Adrenal gland (tissue), 12 donors: ENCODE measurements around the gene LHPP. TPM values are rescaled to one million over a fixed set of nuclear protein-coding genes. Genes with fewer than 3 reads are reported as not detected.

Experiments used
- DNase-seq, 7 donors: peaks; one replicate each; pipeline ENCODE4 v3.0.0-alpha.2; 2019 to 2020
- H3K27ac ChIP-seq, 5 donors: fragments of 200-600 bp; sonication (generic) in 4 of 5; 1 replicate in 3 of 5; 2 replicates in 2 of 5; pipeline versions ENCODE4 v1.5.1 to v1.8.0; 2016 to 2020; ENCODE audit warnings: mild to moderate bottlenecking in 1 of 5
- H3K27me3 ChIP-seq: fragments of 200-600 bp; 2 replicates; pipeline ENCODE4 v1.8.0; 2021
- H3K36me3 ChIP-seq, 2 donors: fragments of 200-600 bp; replicated peaks in 1 of 2; 1 replicate in 1 of 2; 2 replicates in 1 of 2; pipeline versions ENCODE4 v1.5.1 to v1.8.0; 2018 to 2022
- H3K4me1 ChIP-seq, 2 donors: fragments of 200-600 bp; replicated peaks in 1 of 2; 1 replicate in 1 of 2; 2 replicates in 1 of 2; pipeline versions ENCODE4 v1.5.1 to v1.8.0; 2018 to 2021
- H3K4me3 ChIP-seq, 4 donors: fragments of 200-600 bp; sonication (generic) in 3 of 4; one replicate each; pipeline ENCODE4 v1.5.1; 2016 to 2018
- H3K9me3 ChIP-seq, 3 donors: fragments of 200-600 bp; sonication (generic) in 1 of 3; replicated peaks in 1 of 3; 1 replicate in 2 of 3; 2 replicates in 1 of 3; pipeline versions ENCODE4 v1.5.1 to v1.8.0; 2016 to 2021
- POLR2A ChIP-seq, 2 donors: fragments of 450-650 bp; IDR thresholded peaks; one replicate each; pipeline ENCODE4 v1.6.1; 2017; ENCODE audit warnings: antibody characterized with exemption in 2 of 2, mild to moderate bottlenecking in 2 of 2, moderate library complexity in 1 of 2
- WGBS, 4 donors: extraction: QIAGEN DNeasy Blood & Tissue Kit in 2 of 4; methylation state at CpG; one replicate each; pipeline versions ENCODE4 v1.1.5 to v1.1.7; 2013 to 2017; 5-methylcytosine and 5-hydroxymethylcytosine counted together
- intact Hi-C, 2 donors: fragments of 100-400 bp; cut with DNase I; formaldehyde crosslinking; loops; one replicate each; pipeline versions ENCODE4 v1.14.1 to v1.15.0; 2022 to 2023
- polyA plus RNA-seq, 3 donors: library from polyadenylated mRNA; stranded (reverse); fragments of 200-250 nt in 2 of 3; fragments of 350-450 nt in 1 of 3; fragmentation: Illumina TruSeq in 1 of 3; extraction: RNeasy Lipid Tissue Mini Kit (QIAGEN cat#74804) in 1 of 3; gene quantifications; one replicate each; pipeline ENCODE4 v1.2.3, GENCODE V29; 2013 to 2014
- total RNA-seq, 9 donors: library from RNA; depleted of rRNA in 4 of 9; stranded (reverse); fragments of >200 nt in 4 of 9; fragments of 120-200 nt in 1 of 9; fragmentation: NEBNext Ultra II Directional in 1 of 9; extraction: Animal tissue kit (Norgen Biotek cat#: 25700) in 1 of 9; gene quantifications; one replicate each; pipeline versions ENCODE4 v1.1.0 to v1.2.4, GENCODE V29; 2013 to 2023
- TF ChIP-seq, protein P1 (sequence below), 6 experiments: fragments of 450-650 bp in 4 of 6; fragments of 200-600 bp in 2 of 6; sonication (generic) in 1 of 6; IDR thresholded peaks; 1 replicate in 5 of 6; 2 replicates in 1 of 6; pipeline versions ENCODE4 v1.5.1 to v1.8.0; 2016 to 2021; ENCODE audit warnings: antibody characterized with exemption in 6 of 6, mild to moderate bottlenecking in 2 of 6, moderate library complexity in 1 of 6
- donor health status: healthy with polysubstance abuse.
- donor health status: Bipolar disorder and iron deficiency.
- donor health status: DM: yes; HTN: yes; CAD: no.
- donor health status: DM: no; HTN: no; CAD: no.
- donor health status: DM: no; HTN: no; CAD: no.
- donor health status: DM: yes; HTN: yes; CAD: no.

The LHPP gene
- total and polyA plus RNA-seq, 12 donors = 10.5 to 70.1 (median 43.4) TPM

- TF ChIP-seq, protein P1, sequence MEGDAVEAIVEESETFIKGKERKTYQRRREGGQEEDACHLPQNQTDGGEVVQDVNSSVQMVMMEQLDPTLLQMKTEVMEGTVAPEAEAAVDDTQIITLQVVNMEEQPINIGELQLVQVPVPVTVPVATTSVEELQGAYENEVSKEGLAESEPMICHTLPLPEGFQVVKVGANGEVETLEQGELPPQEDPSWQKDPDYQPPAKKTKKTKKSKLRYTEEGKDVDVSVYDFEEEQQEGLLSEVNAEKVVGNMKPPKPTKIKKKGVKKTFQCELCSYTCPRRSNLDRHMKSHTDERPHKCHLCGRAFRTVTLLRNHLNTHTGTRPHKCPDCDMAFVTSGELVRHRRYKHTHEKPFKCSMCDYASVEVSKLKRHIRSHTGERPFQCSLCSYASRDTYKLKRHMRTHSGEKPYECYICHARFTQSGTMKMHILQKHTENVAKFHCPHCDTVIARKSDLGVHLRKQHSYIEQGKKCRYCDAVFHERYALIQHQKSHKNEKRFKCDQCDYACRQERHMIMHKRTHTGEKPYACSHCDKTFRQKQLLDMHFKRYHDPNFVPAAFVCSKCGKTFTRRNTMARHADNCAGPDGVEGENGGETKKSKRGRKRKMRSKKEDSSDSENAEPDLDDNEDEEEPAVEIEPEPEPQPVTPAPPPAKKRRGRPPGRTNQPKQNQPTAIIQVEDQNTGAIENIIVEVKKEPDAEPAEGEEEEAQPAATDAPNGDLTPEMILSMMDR (IDR thresholded peaks at IDR 0.05) = no peak
- TF ChIP-seq POLR2A (IDR thresholded peaks at IDR 0.05) = no peak
- Histone ChIP-seq H3K4me1 (peaks cover 28 to 62% of the 10 kb centered on the region in 2 donors), H3K36me3 (peaks cover 0 to 6% of the 10 kb centered on the region in 2 donors), H3K27me3 (no peaks in the 10 kb centered on the region), H3K27ac (peak overlapping the region in 2 of 5 donors; percentile 74 to 87), H3K9me3 (no peaks in the 10 kb centered on the region), H3K4me3 (no peak overlapping the region)
- intact Hi-C loops = no loop called here
- 77 to 86% (median 81%) methylated on average over 2 to 7 of the region's 7 CpGs for WGBS, 4 donors
- no peak for DNase-seq
Measured at GRCh38 chr10:124653311-124653710, 191.7 kb downstream of the LHPP start.

- H3K9me3 ChIP-seq = no peaks in the 10 kb centered on the region
- no peaks in the 10 kb centered on the region for H3K27me3 ChIP-seq
- H3K4me1 ChIP-seq = peaks cover 21 to 55% of the 10 kb centered on the region in 2 donors
- H3K27ac ChIP-seq = peak overlapping the region in 4 of 5 donors; percentile 17 to 87 (median 72)
- intact Hi-C loops = no loop called here
- TF ChIP-seq, protein P1 (IDR thresholded peaks at IDR 0.05) = no peak
- TF ChIP-seq POLR2A (IDR thresholded peaks at IDR 0.05) = no peak
- WGBS, 4 donors = 64 to 86% (median 72%) methylated on average over 11 to 17 of the region's 17 CpGs
- DNase-seq = peak in 5 of 7 donors; percentile 44 to 70 (median 61)
- no peak overlapping the region for H3K4me3 ChIP-seq
- peaks cover 0 to 6% of the 10 kb centered on the region in 2 donors for H3K36me3 ChIP-seq
Measured at GRCh38 chr10:124653811-124654651, 192.4 kb downstream of the LHPP start.

- Histone ChIP-seq H3K4me1 (peaks cover 14 to 48% of the 10 kb centered on the region in 2 donors), H3K9me3 (no peaks in the 10 kb centered on the region), H3K4me3 (no peak overlapping the region), H3K27me3 (no peaks in the 10 kb centered on the region), H3K36me3 (peaks cover 0 to 6% of the 10 kb centered on the region in 2 donors), H3K27ac (peak overlapping the region in 4 of 5 donors; percentile 17 to 87 (median 72))
- DNase-seq = no peak
- WGBS, 4 donors = 64 to 82% (median 79%) methylated on average over 6 to 7 of the region's 7 CpGs
- intact Hi-C loops = no loop called here
- TF ChIP-seq POLR2A (IDR thresholded peaks at IDR 0.05) = no peak
- TF ChIP-seq, protein P1 (IDR thresholded peaks at IDR 0.05) = no peak
Measured at GRCh38 chr10:124654686-124655085, 193.1 kb downstream of the LHPP start.

DNA sequence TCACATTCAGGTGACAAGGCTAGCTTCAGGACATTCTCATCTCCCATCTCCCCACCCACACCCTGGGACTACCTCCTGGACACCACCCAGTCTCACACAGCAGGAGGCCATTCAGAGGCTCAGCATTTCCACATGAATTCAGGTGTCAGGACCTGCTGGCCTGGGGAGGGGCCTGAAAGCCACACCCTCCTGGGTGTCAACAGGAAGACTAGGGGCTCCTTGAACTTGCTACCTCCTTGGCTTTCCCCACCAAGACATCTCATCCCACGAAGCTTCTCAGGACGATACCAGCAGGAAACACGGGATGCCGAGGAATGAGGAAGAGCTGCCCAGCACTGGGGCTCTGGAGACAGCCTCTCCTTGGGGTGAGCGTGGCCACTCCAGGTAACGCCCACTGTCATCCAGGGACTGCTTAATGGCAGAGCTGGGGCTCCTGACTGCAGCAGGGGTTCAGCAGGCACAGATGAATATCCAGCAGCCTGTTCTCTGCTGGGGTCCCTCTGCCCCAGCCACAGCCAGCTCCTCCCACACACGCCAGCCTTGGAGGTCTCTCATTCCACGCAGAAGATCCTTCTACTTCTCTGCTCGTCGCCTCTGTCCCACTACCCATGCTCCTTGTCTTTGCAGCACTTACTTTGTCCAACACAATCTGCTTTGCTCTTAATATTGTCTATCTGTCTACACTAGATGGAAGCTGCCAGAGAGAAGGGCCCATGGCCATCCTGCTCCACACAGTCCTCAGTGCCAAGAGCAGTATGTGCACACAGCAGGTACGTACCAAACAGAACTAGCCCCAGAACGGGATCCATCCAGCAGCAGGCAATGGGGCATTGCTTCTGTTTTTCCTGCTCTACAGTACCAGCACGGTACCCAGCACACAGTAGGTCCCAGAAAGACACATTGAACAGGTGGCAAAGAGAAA lies 193.8 kb downstream of the LHPP start:
- H3K4me3 ChIP-seq = no peak overlapping the region
- intact Hi-C loops = no loop called here
- peaks cover 10 to 42% of the 10 kb centered on the region in 2 donors for H3K4me1 ChIP-seq
- H3K36me3 ChIP-seq = peaks cover 0 to 6% of the 10 kb centered on the region in 2 donors
- H3K27me3 ChIP-seq = no peaks in the 10 kb centered on the region
- WGBS, 4 donors = 82 to 90% (median 85%) methylated on average over 8 to 13 of the region's 13 CpGs
- DNase-seq = no peak
- H3K9me3 ChIP-seq = no peaks in the 10 kb centered on the region
- TF ChIP-seq, protein P1 (IDR thresholded peaks at IDR 0.05) = no peak
- TF ChIP-seq POLR2A (IDR thresholded peaks at IDR 0.05) = no peak
- H3K27ac ChIP-seq = peak overlapping the region in 2 of 5 donors; percentile 86 to 87
